Astrocyte (in vitro differentiated cells and primary cell): ENCODE data around the gene ANO7. TPM values are rescaled to one million over a fixed set of nuclear protein-coding genes. Genes with fewer than 3 reads are reported as not detected.

Source experiments
- DNase-seq: peaks from one replicate; pipeline ENCODE4 v3.0.0-alpha.2; 2010; ENCODE audit warnings: low read depth
- FAIRE-seq: peaks from 2 replicates; lab custom pipeline; 2011; peaks lifted over from hg19 to GRCh38; lab: Jason Lieb, UNC
- H2AFZ ChIP-seq: 2 replicates; pipeline ENCODE4 v1.6.0; 2012; ENCODE audit warnings: low read depth, low read length, inconsistent platforms
- H3K27ac ChIP-seq: 2 replicates; pipeline ENCODE4 v1.5.1; 2011; ENCODE audit warnings: low read depth, low read length, inconsistent platforms
- H3K27me3 ChIP-seq: 2 replicates; pipeline ENCODE4 v1.6.0; 2011; ENCODE audit warnings: low read length, inconsistent platforms; ENCODE audit not compliant: insufficient read depth
- H3K36me3 ChIP-seq: 2 replicates; pipeline ENCODE4 v1.5.1; 2011; ENCODE audit warnings: low read length, inconsistent platforms; ENCODE audit not compliant: insufficient read depth
- H3K4me1 ChIP-seq: 2 replicates; pipeline ENCODE4 v1.5.1; 2011; ENCODE audit warnings: low read length, inconsistent platforms; ENCODE audit not compliant: insufficient read depth
- H3K4me2 ChIP-seq: 2 replicates; pipeline ENCODE4 v1.6.0; 2012; ENCODE audit warnings: low read length, inconsistent platforms
- H3K4me3 ChIP-seq: 2 replicates; pipeline ENCODE4 v1.5.1; 2011; ENCODE audit warnings: low read depth, mild to moderate bottlenecking, low read length, inconsistent platforms; ENCODE audit not compliant: insufficient read depth
- H3K79me2 ChIP-seq: 2 replicates; pipeline ENCODE4 v1.6.0; 2012; ENCODE audit warnings: mild to moderate bottlenecking, low read length, inconsistent platforms; ENCODE audit not compliant: insufficient read depth
- H3K9ac ChIP-seq: 2 replicates; pipeline ENCODE4 v1.6.0; 2012; ENCODE audit warnings: mild to moderate bottlenecking, low read length, inconsistent platforms
- H3K9me3 ChIP-seq: 2 replicates; pipeline ENCODE4 v1.5.1; 2012; ENCODE audit warnings: low read depth, mild to moderate bottlenecking, low read length, inconsistent platforms; ENCODE audit not compliant: insufficient read depth
- H4K20me1 ChIP-seq: 2 replicates; pipeline ENCODE4 v1.6.0; 2012; ENCODE audit warnings: low read length, inconsistent platforms; ENCODE audit not compliant: insufficient read depth
- H3K27ac Mint-ChIP-seq: one replicate; pipeline ENCODE4 v1.8.0; 2021; ENCODE audit warnings: mild to moderate bottlenecking, mixed read lengths; ENCODE audit not compliant: unreplicated experiment
- H3K27me3 Mint-ChIP-seq: one replicate; pipeline ENCODE4 v1.8.0; 2021; ENCODE audit warnings: low read depth, mixed read lengths; ENCODE audit not compliant: unreplicated experiment
- H3K36me3 Mint-ChIP-seq: one replicate; pipeline ENCODE4 v1.8.0; 2021; ENCODE audit warnings: low read depth, mixed read lengths; ENCODE audit not compliant: unreplicated experiment
- H3K4me1 Mint-ChIP-seq: one replicate; pipeline ENCODE4 v1.8.0; 2021; ENCODE audit warnings: low read depth, mixed read lengths; ENCODE audit not compliant: unreplicated experiment
- H3K4me3 Mint-ChIP-seq: one replicate; pipeline ENCODE4 v1.8.0; 2021; ENCODE audit warnings: mild to moderate bottlenecking, moderate library complexity, mixed read lengths; ENCODE audit not compliant: unreplicated experiment
- H3K9me3 Mint-ChIP-seq: one replicate; pipeline ENCODE4 v1.8.0; 2021; ENCODE audit warnings: mild to moderate bottlenecking, mixed read lengths; ENCODE audit not compliant: unreplicated experiment
- EZH2 ChIP-seq: IDR thresholded peaks from 2 replicates; pipeline ENCODE4 v1.6.1; 2012; ENCODE audit warnings: mild to moderate bottlenecking, low read length, inconsistent platforms; ENCODE audit not compliant: insufficient read depth
- total RNA-seq: library from RNA; stranded (reverse); gene quantifications from 2 replicates; pipeline ENCODE4 v1.2.1, GENCODE V29; 2021
- TF ChIP-seq, protein P1 (sequence below): IDR thresholded peaks from 2 replicates; pipeline ENCODE4 v1.5.1; 2011; ENCODE audit warnings: low read depth, mild to moderate bottlenecking, inconsistent platforms, low read length, moderate library complexity; ENCODE audit not compliant: insufficient read depth

The ANO7 gene
- total RNA-seq, 1 donor from 2014 or later: 7.1 TPM

DNA sequence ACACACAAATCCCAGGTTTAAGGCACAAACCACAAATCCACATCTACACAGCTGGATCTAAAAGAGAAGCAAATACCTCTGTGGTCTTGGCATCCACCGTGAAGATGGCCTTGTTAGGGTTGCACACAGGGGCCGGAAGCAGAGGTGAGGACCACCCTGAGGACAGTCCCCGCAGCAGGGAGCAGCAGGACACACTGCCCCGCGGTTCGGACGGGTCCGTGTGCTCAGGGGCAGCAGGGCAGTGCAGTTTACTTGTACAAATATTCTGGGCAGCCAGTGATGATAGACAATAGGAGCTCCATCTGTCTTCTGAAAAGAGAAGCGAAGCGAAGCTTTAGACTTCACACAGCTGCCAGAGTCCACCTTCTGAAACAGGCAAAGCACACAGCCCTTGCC lies 48.0 kb upstream of the ANO7 start:
- Mint-ChIP-seq H3K27ac (no peak overlapping the region), H3K4me3 (no peak overlapping the region), H3K36me3 (peaks cover 5% of the 10 kb centered on the region), H3K4me1 (peaks cover 4% of the 10 kb centered on the region), H3K27me3 (peaks cover 24% of the 10 kb centered on the region), H3K9me3 (no peaks in the 10 kb centered on the region)
- H3K27ac ChIP-seq: no peak overlapping the region
- no peaks in the 10 kb centered on the region for H3K9me3 ChIP-seq
- FAIRE-seq (no peak), DNase-seq (no peak)
- no peak overlapping the region for H2AFZ ChIP-seq
- no peaks in the 10 kb centered on the region for H3K27me3 ChIP-seq
- no peaks in the 10 kb centered on the region for H3K36me3 ChIP-seq
- TF ChIP-seq, protein P1, sequence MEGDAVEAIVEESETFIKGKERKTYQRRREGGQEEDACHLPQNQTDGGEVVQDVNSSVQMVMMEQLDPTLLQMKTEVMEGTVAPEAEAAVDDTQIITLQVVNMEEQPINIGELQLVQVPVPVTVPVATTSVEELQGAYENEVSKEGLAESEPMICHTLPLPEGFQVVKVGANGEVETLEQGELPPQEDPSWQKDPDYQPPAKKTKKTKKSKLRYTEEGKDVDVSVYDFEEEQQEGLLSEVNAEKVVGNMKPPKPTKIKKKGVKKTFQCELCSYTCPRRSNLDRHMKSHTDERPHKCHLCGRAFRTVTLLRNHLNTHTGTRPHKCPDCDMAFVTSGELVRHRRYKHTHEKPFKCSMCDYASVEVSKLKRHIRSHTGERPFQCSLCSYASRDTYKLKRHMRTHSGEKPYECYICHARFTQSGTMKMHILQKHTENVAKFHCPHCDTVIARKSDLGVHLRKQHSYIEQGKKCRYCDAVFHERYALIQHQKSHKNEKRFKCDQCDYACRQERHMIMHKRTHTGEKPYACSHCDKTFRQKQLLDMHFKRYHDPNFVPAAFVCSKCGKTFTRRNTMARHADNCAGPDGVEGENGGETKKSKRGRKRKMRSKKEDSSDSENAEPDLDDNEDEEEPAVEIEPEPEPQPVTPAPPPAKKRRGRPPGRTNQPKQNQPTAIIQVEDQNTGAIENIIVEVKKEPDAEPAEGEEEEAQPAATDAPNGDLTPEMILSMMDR: no peak
- no peak for TF ChIP-seq EZH2
- no peaks in the 10 kb centered on the region for H4K20me1 ChIP-seq
- no peak overlapping the region for H3K9ac ChIP-seq
- H3K4me2 ChIP-seq: no peak overlapping the region
- no peak overlapping the region for H3K4me3 ChIP-seq
- H3K79me2 ChIP-seq: no peaks in the 10 kb centered on the region
- no peaks in the 10 kb centered on the region for H3K4me1 ChIP-seq

DNA sequence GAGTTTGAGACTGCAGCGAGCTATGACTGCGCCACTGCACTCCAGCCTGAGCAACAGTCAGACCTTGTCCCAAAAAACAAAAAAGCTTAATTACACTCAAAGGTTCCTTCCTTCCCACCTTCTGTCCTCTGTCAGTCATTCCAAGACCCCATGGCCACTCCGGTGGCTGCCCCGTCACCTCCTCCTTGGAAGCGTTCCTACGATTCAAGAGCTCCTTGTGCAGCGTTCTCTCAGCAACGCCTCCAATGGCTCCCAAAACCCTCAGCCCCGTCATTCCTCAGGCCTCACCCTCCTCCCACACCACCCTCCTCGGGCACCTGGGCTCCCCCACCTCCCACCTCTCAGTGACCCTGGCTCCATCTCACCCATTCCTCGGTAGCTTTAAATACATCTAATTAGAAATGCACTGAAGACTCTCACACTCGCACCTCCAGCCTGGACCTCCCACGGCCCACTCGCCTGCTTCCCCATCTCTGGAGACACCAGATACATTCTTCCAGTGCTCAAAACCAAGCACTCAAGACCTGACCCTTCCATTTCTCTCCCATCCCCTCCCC lies 47.2 kb upstream of the ANO7 start:
- Histone ChIP-seq H3K4me1 (no peaks in the 10 kb centered on the region), H3K4me3 (no peak overlapping the region), H3K4me2 (no peak overlapping the region), H2AFZ (no peak overlapping the region), H4K20me1 (no peaks in the 10 kb centered on the region), H3K79me2 (no peaks in the 10 kb centered on the region), H3K36me3 (no peaks in the 10 kb centered on the region), H3K27me3 (no peaks in the 10 kb centered on the region), H3K9me3 (no peaks in the 10 kb centered on the region), H3K9ac (no peak overlapping the region), H3K27ac (no peak overlapping the region)
- FAIRE-seq (no peak), DNase-seq (no peak)
- Mint-ChIP-seq H3K27ac (no peak overlapping the region), H3K9me3 (no peaks in the 10 kb centered on the region), H3K36me3 (peaks cover 5% of the 10 kb centered on the region), H3K27me3 (peaks cover 17% of the 10 kb centered on the region), H3K4me1 (peaks cover 4% of the 10 kb centered on the region), H3K4me3 (no peak overlapping the region)
- TF ChIP-seq, protein P1: no peak
- no peak for TF ChIP-seq EZH2

DNA sequence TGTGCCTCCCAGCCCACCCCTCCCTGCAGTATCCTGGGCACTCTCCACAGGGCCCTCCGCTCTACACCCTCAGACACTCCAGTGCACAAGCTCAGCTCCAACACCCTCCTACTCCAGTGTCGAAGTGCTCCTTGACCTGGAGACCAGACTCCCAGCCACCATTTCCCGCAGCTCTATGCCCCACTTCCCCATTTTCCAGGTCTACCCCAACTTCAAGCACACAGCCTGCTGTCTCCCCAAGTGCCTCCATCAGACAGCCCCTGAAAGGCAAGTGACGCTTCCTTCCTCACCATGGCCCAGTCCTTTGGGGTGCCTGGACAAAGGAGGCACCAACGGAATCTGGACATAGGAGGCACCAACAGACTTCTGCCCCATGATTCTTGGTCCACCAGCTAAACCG lies 46.4 kb upstream of the ANO7 start:
- no peak for FAIRE-seq
- Histone ChIP-seq H3K27me3 (no peaks in the 10 kb centered on the region), H3K27ac (no peak overlapping the region), H2AFZ (no peak overlapping the region), H3K36me3 (no peaks in the 10 kb centered on the region), H4K20me1 (no peaks in the 10 kb centered on the region), H3K4me1 (no peaks in the 10 kb centered on the region), H3K9me3 (no peaks in the 10 kb centered on the region), H3K9ac (no peak overlapping the region), H3K79me2 (no peaks in the 10 kb centered on the region), H3K4me3 (no peak overlapping the region), H3K4me2 (no peak overlapping the region)
- Mint-ChIP-seq H3K27me3 (peaks cover 17% of the 10 kb centered on the region), H3K36me3 (peaks cover 5% of the 10 kb centered on the region), H3K27ac (no peak overlapping the region), H3K9me3 (no peaks in the 10 kb centered on the region), H3K4me1 (peaks cover 4% of the 10 kb centered on the region), H3K4me3 (no peak overlapping the region)
- no peak for DNase-seq
- TF ChIP-seq, protein P1: no peak
- TF ChIP-seq EZH2: no peak
